Omental fat pad (tissue), 4 donors: ENCODE measurements around the gene ARID5B. TPM values are rescaled to one million over a fixed set of nuclear protein-coding genes. Genes with fewer than 3 reads are reported as not detected.

Source experiments
- ATAC-seq: fragments of 150-250 bp; one replicate; pipeline ENCODE4 v1.9.1; 2016; ENCODE audit warnings: mild to moderate bottlenecking, moderate library complexity; ENCODE audit not compliant: low FRiP score
- DNase-seq: peaks from one replicate; pipeline ENCODE4 v3.0.0-alpha.2; 2019; ENCODE audit warnings: low spot score
- total RNA-seq, 4 donors: library from RNA; depleted of rRNA; stranded (reverse); fragments of >200 nt; gene quantifications; one replicate each; pipeline ENCODE4 v1.1.0, GENCODE V29; 2016
- TF ChIP-seq, protein P1 (sequence below), 3 donors: fragments of 450-650 bp; IDR thresholded peaks; one replicate each; pipeline ENCODE4 v1.5.1; 2016 to 2017; ENCODE audit warnings: antibody characterized with exemption in 3 of 3, mild to moderate bottlenecking in 3 of 3, moderate library complexity in 2 of 3

ARID5B gene
- total RNA-seq, 4 donors from 2014 or later = 57.5 to 163 (median 123) TPM

DNA sequence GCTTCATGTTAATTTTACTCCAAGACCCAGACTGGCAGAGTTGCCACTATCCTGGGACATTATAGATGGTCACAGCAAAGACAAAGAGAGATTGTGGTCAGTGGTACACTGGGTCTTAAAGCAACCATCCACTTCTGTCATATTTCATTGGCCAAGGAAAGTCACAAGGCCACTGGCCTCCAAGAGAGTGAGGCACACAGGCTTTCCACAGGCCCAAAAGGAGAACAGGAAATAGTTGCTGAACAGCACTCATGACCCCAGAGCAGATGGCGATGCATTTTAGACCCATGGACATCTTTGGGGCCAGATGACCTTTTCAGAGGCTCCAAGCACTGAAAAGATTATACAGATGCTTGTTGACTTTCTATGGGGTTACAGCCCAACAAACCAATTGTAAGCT lies 97.4 kb downstream of the ARID5B start:
- no peak for ATAC-seq

DNA sequence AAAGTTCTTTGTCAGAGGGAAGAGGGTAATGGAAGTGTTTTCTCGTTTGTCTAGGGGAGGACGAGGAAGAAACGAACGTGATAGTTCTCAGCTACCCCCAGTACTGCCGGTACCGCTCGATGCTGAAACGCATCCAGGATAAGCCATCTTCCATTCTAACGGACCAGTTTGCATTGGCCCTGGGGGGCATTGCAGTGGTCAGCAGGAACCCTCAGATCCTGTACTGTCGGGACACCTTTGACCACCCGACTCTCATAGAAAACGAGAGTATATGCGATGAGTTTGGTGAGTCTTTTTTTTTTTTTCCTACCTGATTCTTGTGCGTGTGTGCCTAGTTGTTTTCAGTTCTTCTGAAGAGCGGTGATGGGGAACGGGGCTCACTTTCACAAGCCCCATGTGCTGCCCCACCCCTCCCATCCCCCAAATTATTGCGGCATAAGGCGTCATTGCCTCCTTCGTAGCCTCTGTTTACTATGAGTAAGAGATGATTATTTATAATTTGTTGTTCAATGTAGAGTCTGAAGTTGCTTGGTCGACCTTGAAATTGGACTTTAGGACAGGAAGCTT lies 98.6 kb downstream of the ARID5B start:
- DNase-seq (no peak), ATAC-seq (no peak)
- TF ChIP-seq, protein P1, sequence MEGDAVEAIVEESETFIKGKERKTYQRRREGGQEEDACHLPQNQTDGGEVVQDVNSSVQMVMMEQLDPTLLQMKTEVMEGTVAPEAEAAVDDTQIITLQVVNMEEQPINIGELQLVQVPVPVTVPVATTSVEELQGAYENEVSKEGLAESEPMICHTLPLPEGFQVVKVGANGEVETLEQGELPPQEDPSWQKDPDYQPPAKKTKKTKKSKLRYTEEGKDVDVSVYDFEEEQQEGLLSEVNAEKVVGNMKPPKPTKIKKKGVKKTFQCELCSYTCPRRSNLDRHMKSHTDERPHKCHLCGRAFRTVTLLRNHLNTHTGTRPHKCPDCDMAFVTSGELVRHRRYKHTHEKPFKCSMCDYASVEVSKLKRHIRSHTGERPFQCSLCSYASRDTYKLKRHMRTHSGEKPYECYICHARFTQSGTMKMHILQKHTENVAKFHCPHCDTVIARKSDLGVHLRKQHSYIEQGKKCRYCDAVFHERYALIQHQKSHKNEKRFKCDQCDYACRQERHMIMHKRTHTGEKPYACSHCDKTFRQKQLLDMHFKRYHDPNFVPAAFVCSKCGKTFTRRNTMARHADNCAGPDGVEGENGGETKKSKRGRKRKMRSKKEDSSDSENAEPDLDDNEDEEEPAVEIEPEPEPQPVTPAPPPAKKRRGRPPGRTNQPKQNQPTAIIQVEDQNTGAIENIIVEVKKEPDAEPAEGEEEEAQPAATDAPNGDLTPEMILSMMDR (IDR thresholded peaks at IDR 0.05) = no peak

More for the DNA sequence above, 97.4 kb downstream of the ARID5B start:
- no peak for DNase-seq
- TF ChIP-seq, protein P1 (IDR thresholded peaks at IDR 0.05) = no peak

DNA sequence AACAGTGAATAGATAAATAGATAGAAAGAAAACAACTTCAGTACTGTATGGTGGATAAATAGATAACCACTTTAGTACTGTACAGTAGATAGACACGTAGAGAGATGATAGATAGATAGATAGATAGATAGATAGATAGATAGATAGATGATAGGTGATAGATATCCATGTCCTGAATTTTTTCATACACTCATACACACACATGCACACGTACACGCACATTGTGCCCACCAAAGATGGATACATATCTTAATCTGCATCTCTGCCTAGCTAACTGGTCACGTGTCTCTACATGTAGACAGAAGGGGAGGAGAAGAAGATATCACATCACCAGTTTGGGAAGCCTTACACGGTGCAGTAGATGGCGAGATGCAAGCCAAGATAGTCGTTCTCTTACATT lies 99.2 kb downstream of the ARID5B start:
- ATAC-seq (no peak), DNase-seq (no peak)
- TF ChIP-seq, protein P1 (IDR thresholded peaks at IDR 0.05) = no peak

DNA sequence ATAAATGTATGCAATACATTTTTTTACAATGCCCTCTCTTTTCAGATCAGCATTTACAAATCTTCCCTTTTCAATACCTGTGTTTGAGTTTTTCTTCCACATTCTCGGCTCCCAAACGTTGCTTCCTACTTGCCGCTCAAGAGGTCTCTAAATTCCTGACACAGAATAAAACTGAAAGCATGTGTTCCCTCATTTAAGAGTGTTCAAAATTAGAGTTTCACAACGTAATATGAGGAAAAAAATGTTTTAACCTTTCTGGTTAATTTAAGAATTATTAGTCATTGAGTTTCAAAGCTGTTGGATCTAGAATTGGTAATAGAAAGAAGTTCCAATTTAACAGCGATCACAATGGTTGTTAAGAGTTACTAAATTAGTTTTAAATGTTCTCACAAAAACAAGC lies 100.4 kb downstream of the ARID5B start:
- TF ChIP-seq, protein P1 (IDR thresholded peaks at IDR 0.05) = no peak
- DNase-seq (no peak), ATAC-seq (no peak)

DNA sequence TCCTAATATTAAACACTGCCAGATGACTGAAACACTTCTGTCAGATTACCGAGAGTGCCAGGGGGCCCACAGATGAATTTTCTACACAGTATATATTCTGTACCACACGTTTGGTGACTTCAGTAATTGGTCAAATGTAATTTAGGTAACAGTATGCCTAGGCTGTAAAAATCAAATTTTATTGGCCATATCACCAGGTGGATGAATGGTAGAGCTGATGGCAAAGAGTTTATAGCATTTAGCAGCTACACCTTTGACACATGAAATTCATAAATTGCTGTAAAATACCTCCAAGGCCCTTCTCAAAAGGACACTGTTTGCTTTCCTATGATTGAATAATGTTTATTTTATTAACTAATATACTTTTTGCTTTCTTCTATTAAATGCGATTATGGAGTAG lies 101.3 kb downstream of the ARID5B start:
- DNase-seq = no peak
- TF ChIP-seq, protein P1 (IDR thresholded peaks at IDR 0.05) = no peak

DNA sequence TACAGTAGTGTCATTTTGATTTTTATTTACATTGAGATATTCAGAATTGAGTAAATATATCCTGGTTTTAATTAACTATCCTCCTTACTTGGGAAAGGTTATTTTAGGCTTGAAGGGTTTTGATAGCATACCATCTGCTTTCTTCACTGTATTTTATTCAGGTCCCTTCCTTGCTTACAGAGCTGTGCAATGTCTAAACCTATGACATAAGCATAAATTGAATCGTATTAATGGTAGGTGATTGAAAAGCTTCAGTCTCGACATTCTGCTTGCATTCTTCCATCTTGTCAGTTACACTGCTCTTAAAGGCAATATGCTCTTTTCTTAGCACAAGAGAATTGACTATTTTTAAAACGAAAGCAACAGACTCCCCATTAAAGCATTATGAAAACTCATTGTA lies 102.5 kb downstream of the ARID5B start:
- DNase-seq = no peak
- TF ChIP-seq, protein P1 (IDR thresholded peaks at IDR 0.05) = no peak
- no peak for ATAC-seq

More for the DNA sequence above, 101.3 kb downstream of the ARID5B start:
- ATAC-seq = no peak

DNA sequence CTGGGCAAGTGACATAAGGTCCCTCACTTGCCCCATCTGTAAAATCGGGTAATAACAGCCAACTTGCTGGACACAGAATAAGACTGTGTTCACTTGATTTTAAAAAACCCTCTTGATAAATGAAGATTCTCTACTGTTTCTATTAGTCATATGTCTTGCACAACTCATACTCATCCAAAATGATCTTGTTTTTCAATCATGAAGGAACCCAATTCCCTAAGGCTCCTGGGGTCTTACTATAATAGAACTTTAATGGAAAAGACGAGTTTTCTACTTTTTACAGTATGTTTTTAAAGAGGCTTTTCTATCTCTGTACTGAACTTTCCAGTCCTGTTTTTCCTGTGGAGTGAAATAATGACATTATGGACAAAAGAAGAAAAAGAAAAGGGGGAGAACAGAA lies 103.8 kb downstream of the ARID5B start:
- TF ChIP-seq, protein P1 (IDR thresholded peaks at IDR 0.05) = no peak
- ATAC-seq (no peak), DNase-seq (no peak)
